Esophagus muscularis mucosa (tissue), 3 donors: ENCODE results near the gene ULK3.

Experiments
- POLR2A ChIP-seq: fragments of 450-650 bp; IDR thresholded peaks from one replicate; pipeline ENCODE4 v1.6.1; 2017; ENCODE audit warnings: antibody characterized with exemption, moderate library complexity, mild to moderate bottlenecking, low read depth
- POLR2AphosphoS5 ChIP-seq, 2 donors: sonication (generic); formaldehyde crosslinking; IDR thresholded peaks; one replicate each; pipeline ENCODE4 v1.6.1; 2017; ENCODE audit warnings: antibody characterized with exemption in 2 of 2
- TF ChIP-seq, protein P1 (sequence below), 3 experiments: fragments of 200-600 bp in 2 of 3; fragments of 450-650 bp in 1 of 3; sonication (generic) in 2 of 3; IDR thresholded peaks; one replicate each; pipeline ENCODE4 v1.5.1; 2017 to 2019; ENCODE audit warnings: antibody characterized with exemption in 3 of 3, mild to moderate bottlenecking in 2 of 3, moderate library complexity in 1 of 3

DNA sequence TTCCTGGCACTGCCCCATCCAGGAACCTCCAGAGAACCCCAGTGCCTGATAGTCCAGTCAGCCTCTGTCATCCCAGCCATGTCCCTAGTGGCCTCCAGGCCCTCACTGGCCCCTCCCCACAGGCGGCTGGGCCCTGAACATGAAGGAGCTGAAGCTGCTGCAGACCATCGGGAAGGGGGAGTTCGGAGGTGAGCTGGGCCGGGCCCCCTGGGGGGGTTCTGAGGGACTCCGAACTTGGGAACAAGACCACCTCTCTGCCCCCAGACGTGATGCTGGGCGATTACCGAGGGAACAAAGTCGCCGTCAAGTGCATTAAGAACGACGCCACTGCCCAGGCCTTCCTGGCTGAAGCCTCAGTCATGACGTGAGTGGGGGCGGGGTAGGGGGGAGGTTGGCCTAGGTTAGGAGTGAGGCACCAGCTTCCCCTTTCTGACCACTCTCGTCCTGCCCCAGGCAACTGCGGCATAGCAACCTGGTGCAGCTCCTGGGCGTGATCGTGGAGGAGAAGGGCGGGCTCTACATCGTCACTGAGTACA lies 42.3 kb downstream of the ULK3 start:
- TF ChIP-seq POLR2AphosphoS5 (IDR thresholded peaks at IDR 0.05) (no peak), POLR2A (no peak)
- TF ChIP-seq, protein P1, sequence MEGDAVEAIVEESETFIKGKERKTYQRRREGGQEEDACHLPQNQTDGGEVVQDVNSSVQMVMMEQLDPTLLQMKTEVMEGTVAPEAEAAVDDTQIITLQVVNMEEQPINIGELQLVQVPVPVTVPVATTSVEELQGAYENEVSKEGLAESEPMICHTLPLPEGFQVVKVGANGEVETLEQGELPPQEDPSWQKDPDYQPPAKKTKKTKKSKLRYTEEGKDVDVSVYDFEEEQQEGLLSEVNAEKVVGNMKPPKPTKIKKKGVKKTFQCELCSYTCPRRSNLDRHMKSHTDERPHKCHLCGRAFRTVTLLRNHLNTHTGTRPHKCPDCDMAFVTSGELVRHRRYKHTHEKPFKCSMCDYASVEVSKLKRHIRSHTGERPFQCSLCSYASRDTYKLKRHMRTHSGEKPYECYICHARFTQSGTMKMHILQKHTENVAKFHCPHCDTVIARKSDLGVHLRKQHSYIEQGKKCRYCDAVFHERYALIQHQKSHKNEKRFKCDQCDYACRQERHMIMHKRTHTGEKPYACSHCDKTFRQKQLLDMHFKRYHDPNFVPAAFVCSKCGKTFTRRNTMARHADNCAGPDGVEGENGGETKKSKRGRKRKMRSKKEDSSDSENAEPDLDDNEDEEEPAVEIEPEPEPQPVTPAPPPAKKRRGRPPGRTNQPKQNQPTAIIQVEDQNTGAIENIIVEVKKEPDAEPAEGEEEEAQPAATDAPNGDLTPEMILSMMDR (IDR thresholded peaks at IDR 0.05): no peak
